ENCODE data around the gene KRTAP4-12. TPM values are rescaled to one million over a fixed set of nuclear protein-coding genes. Genes with fewer than 3 reads are reported as not detected.
"Not testable (repeated sequence)": the region's sequence is repeated elsewhere in the genome, so short reads cannot be mapped to it uniquely, and the experiment has no call there.

Gene KRTAP4-12
- total RNA-seq, 1 donor = not detected

DNA sequence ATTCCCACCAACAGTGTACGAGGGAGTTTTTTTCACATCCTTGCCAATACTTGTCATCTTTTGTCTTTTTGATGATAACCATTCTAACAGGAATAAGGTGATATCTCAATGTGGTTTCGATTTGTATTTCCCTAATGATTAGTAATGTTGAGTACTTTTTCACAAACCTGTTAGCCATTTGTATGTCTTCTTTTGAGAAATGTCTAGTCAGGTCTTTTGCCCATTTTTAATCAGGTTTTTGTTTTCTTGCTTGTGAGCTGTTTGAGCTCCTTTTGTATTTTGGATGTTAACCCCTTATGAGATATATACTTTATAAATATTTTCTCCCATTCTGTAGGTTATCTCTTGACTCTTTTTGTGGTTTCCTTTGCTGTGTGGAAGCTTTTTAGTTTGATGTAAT lies 27.5 kb upstream of the KRTAP4-12 start:
- TF ChIP-seq, protein P1, sequence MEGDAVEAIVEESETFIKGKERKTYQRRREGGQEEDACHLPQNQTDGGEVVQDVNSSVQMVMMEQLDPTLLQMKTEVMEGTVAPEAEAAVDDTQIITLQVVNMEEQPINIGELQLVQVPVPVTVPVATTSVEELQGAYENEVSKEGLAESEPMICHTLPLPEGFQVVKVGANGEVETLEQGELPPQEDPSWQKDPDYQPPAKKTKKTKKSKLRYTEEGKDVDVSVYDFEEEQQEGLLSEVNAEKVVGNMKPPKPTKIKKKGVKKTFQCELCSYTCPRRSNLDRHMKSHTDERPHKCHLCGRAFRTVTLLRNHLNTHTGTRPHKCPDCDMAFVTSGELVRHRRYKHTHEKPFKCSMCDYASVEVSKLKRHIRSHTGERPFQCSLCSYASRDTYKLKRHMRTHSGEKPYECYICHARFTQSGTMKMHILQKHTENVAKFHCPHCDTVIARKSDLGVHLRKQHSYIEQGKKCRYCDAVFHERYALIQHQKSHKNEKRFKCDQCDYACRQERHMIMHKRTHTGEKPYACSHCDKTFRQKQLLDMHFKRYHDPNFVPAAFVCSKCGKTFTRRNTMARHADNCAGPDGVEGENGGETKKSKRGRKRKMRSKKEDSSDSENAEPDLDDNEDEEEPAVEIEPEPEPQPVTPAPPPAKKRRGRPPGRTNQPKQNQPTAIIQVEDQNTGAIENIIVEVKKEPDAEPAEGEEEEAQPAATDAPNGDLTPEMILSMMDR (IDR thresholded peaks at IDR 0.05; ENCODE audit: insufficient read depth, low read depth, low read length) = no peak
- DNase-seq (ENCODE audit: low read depth) = no peak

DNA sequence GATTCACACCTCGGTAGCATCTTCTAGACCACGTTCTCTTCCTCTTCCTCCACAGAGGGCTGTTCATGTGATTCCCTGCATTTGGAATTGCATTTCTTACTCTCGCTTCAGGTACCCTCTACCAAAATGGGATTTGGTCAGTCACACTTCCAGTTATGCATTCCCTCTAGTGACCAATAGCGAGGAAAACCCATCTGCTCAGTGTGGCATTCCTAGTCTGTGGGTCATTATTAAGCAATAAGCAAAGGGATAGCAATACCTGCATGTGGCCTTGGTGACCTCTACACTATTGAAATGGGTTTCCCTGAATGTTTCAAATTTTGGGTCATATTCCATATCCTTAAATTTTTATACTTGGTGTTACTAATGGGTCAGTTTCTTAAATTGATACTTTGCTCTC lies 26.0 kb upstream of the KRTAP4-12 start:
- H3K4me3 ChIP-seq (ENCODE audit: low read depth, low read length) = no peak overlapping the region
- no peak for DNase-seq (ENCODE audit: low read depth)
- TF ChIP-seq, protein P1 (IDR thresholded peaks at IDR 0.05; ENCODE audit: insufficient read depth, low read depth, low read length) = no peak

More for the DNA sequence above, 27.5 kb upstream of the KRTAP4-12 start:
- H3K4me3 ChIP-seq (ENCODE audit: low read depth, low read length) = no peak overlapping the region

DNA sequence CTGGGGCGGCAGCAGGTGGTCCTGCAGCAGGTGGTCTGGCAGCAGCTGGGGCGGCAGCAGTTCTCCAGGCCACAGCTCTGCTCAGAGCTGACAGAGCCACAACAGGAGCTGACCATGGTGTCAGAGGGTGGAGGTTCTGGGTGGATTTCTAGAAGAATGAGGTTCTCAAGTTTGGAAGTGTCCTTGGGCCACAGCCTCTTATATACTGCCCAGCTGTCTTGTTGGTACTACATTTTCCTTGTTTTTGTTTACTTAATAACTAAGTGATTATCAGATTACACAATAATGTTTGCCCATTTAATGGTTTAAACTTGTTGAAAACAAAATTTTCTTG lies 25.6 kb upstream of the KRTAP4-12 start, which contains the start of gene KRTAP4-5:
KRTAP4-5 (minus strand) TSS at position 174 of the 334 bp plus-strand sequence; CDS start at position 116, 58 bp downstream.
- DNase-seq (ENCODE audit: low read depth) = no peak
- H3K4me3 ChIP-seq (ENCODE audit: low read depth, low read length) = no peak within 1 kb of the TSS
- TF ChIP-seq, protein P1 (IDR thresholded peaks at IDR 0.05; ENCODE audit: insufficient read depth, low read depth, low read length) = no peak

DNA sequence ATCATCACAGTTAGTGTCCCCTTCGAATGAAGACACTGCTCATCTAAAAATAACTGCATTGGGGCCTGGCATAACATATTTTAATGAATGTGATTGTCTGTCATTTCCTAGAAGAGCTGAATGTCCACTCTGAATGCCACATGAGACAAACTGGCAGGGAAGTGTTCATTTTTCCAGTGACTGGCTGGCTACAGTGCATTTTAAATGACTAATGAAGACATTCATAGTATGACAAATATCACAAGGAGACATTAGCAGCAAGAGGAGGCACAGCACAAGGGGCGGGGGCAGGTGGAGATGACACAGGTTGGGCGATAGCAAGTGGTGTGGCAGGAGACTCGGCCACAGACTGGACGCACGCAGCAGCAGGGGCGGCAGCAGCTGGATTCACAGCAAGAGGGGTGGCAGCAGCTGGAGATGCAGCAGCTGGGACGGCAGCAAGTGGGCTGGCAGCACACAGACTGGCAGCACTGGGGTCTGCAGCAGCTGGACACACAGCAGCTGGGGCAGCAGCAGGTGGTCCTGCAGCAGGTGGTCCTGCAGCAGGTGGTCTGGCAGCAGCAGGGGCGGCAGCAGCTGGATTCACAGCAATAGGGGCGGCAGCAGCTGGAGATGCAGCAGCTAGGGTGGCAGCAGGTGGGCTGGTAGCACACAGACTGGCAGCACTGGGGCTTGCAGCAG lies 25.1 kb upstream of the KRTAP4-12 start:
- not testable (repeated sequence) for H3K4me3 ChIP-seq (ENCODE audit: low read depth, low read length); DNase-seq (ENCODE audit: low read depth)

DNA sequence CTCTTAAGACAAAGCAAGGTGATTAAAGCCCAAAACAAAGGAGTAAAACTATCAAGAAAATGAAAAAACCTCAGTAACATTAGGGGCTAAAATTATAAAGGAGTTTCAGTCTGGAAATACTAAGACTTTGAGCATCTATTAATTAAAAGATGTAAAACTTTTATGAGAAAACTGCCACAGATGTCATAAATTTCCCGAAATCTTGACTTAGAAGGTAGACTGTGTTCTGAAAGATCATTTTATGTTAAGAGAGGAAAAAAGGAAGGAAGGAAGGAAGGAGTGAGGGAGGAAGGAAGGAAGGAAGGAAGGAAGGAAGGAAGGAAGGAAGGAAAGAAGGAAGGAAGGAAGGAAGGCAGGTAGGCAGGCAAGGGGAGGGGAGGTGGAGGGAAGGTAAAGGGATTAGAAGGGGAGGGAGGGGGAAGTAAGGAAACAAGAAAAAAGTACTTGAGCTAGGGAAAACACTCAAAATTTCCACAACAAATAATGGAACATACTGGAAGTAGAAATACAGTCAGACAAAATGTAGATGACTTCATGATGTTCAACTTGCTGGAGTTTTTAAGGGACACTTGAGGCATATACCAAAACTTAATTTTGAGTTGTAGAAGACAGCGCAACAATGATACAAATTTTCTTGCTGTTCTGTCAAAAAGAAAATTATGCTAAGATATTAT lies 23.7 kb upstream of the KRTAP4-12 start:
- TF ChIP-seq, protein P1 (IDR thresholded peaks at IDR 0.05; ENCODE audit: insufficient read depth, low read depth, low read length) = no peak
- no peak overlapping the region for H3K4me3 ChIP-seq (ENCODE audit: low read depth, low read length)
- no peak for DNase-seq (ENCODE audit: low read depth)

DNA sequence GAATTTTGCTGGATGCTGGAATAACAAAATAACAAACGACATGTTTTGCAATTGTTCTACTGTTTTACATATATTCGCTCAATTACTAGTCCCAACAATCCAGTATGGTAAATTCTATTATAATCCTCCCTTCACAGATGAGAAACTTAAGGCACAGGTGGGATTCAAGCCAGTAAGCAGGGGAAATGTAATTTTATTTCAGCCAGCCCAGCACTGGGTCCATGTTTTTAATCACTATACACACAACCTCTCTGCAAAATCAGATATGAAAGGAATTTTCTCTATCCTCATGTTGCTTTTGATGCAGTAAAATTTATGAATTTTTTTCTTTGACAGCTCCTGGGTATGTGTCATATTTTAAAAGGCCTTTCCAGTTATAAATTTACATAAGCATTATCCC lies 21.3 kb upstream of the KRTAP4-12 start:
- no peak overlapping the region for H3K4me3 ChIP-seq (ENCODE audit: low read depth, low read length)
- TF ChIP-seq, protein P1 (IDR thresholded peaks at IDR 0.05; ENCODE audit: insufficient read depth, low read depth, low read length) = no peak
- DNase-seq (ENCODE audit: low read depth) = no peak

DNA sequence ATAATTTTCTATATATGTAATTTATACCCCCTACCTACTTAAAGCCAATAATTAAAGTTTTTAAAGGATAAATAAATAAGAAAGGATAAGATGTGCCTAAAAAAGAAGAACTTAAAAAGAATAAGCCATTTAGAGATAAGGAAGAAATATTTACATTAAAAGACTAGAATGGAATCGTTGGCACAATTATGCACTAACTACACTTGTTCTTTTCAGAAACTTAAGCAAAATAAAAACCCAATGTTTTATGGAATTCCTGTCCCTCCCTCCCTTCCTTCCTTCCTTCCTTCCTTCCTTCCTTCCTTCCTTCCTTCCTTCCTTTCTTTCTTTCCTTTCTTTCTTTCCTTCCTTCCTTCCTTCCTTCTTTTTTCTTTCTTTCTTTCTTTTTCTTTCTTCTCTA lies 20.9 kb upstream of the KRTAP4-12 start:
- DNase-seq (ENCODE audit: low read depth) = no peak
- H3K4me3 ChIP-seq (ENCODE audit: low read depth, low read length) = no peak overlapping the region
- TF ChIP-seq, protein P1 (IDR thresholded peaks at IDR 0.05; ENCODE audit: insufficient read depth, low read depth, low read length) = no peak
